BLaER1 (cell line): ENCODE data around the gene UBL5.

Experiments used
- H3K27ac ChIP-seq: shearing (Covaris generic); formaldehyde crosslinking; 2 replicates; pipeline ENCODE4 v1.8.1; 2022
- H3K27me3 ChIP-seq: shearing (Covaris generic); formaldehyde crosslinking; 2 replicates; pipeline ENCODE4 v1.8.1; 2022
- H3K36me3 ChIP-seq: shearing (Covaris generic); formaldehyde crosslinking; 2 replicates; pipeline ENCODE4 v1.8.1; 2022
- H3K4me1 ChIP-seq: shearing (Covaris generic); formaldehyde crosslinking; 2 replicates; pipeline ENCODE4 v1.8.1; 2022
- H3K4me2 ChIP-seq: shearing (Covaris generic); formaldehyde crosslinking; 2 replicates; pipeline ENCODE4 v1.8.1; 2022
- H3K4me3 ChIP-seq: shearing (Covaris generic); formaldehyde crosslinking; 2 replicates; pipeline ENCODE4 v1.8.1; 2022
- H3K9ac ChIP-seq: shearing (Covaris generic); formaldehyde crosslinking; 2 replicates; pipeline ENCODE4 v1.8.1; 2022
- H3K9me3 ChIP-seq: shearing (Covaris generic); formaldehyde crosslinking; 2 replicates; pipeline ENCODE4 v1.8.1; 2022
- H4K20me1 ChIP-seq: shearing (Covaris generic); formaldehyde crosslinking; 2 replicates; pipeline ENCODE4 v1.8.1; 2022
- Cebpa-rat ChIP-seq: shearing (Covaris generic); IDR thresholded peaks from 2 replicates; pipeline ENCODE4 v1.8.1; 2022

Gene UBL5

DNA sequence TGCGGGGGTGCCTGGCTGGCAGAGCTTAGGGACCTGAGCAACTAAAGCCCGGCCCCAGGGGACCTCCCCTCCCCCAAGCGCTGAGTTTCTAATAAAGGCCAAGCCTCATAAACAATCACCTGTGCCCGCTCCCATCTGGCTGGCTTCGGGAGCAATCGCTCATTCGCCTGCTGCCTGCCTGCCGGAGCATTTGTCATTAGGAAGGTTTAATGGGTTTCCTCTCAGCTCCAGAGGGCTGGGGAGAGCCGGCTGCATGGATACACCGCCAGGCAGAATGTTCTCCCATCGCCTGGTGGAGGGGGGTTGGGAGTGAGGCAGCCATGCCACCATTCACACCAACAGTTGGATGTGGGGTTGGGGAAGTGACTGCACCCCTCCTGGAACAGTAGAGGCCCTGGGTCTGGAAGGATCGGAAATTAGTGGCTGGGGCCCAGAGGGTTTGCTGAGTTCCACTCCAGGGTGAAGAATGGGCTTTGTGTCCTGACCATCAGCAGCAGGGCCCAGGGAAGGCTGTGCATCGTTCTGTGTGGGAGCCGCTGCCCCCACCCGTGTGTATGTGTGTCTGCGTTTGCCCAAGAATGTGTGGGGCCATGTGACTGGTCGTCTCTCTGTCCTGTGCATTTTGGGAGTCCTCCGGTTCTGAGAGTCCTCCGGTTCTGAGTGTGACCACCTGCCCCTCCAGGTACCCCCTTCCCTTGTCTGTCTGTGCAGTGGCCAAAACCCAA is 22.7 kb downstream of the UBL5 start:
- Histone ChIP-seq H3K9me3 (no peaks in the 10 kb centered on the region), H3K27ac (no peak overlapping the region), H3K4me3 (no peak overlapping the region), H3K27me3 (no peaks in the 10 kb centered on the region), H3K36me3 (peaks cover 73% of the 10 kb centered on the region), H3K9ac (no peak overlapping the region), H3K4me1 (no peaks in the 10 kb centered on the region), H3K4me2 (no peak overlapping the region), H4K20me1 (peaks cover 49% of the 10 kb centered on the region)
- no peak for TF ChIP-seq Cebpa-rat

- no peak for TF ChIP-seq Cebpa-rat
- Histone ChIP-seq H3K27me3 (no peaks in the 10 kb centered on the region), H4K20me1 (peaks cover 10% of the 10 kb centered on the region), H3K36me3 (peaks cover 46% of the 10 kb centered on the region), H3K4me2 (no peak overlapping the region), H3K4me3 (no peak overlapping the region), H3K9me3 (no peaks in the 10 kb centered on the region), H3K27ac (no peak overlapping the region), H3K4me1 (peaks cover 12% of the 10 kb centered on the region), H3K9ac (no peak overlapping the region)
These were observed 26.6 kb downstream of the UBL5 start for GRCh38 chr19:9854282-9854846.

GRCh38 chr19:9856609-9857008 is 28.9 kb downstream of the UBL5 start:
- Histone ChIP-seq H3K27me3 (no peaks in the 10 kb centered on the region), H3K9ac (no peak overlapping the region)
- no peak for TF ChIP-seq Cebpa-rat

GRCh38 chr19:9857076-9857721 is 29.5 kb downstream of the UBL5 start:
- H3K9ac ChIP-seq: no peak overlapping the region
- H3K4me1 ChIP-seq: peaks cover 12% of the 10 kb centered on the region
- TF ChIP-seq Cebpa-rat: no peak
- H3K4me2 ChIP-seq: no peak overlapping the region
- H4K20me1 ChIP-seq: no peaks in the 10 kb centered on the region
- H3K27me3 ChIP-seq: no peaks in the 10 kb centered on the region
- no peak overlapping the region for H3K4me3 ChIP-seq
- H3K36me3 ChIP-seq: peaks cover 27% of the 10 kb centered on the region; the same call in 1 of the 2 replicates
- no peaks in the 10 kb centered on the region for H3K9me3 ChIP-seq
- H3K27ac ChIP-seq: no peak overlapping the region

More at GRCh38 chr19:9856609-9857008, 28.9 kb downstream of the UBL5 start:
- H3K36me3 ChIP-seq: peaks cover 27% of the 10 kb centered on the region; the same call in 1 of the 2 replicates
- H3K4me2 ChIP-seq: no peak overlapping the region
- H3K9me3 ChIP-seq: no peaks in the 10 kb centered on the region
- H3K4me3 ChIP-seq: no peak overlapping the region
- H4K20me1 ChIP-seq: no peaks in the 10 kb centered on the region
- H3K4me1 ChIP-seq: peaks cover 12% of the 10 kb centered on the region
- no peak overlapping the region for H3K27ac ChIP-seq

DNA sequence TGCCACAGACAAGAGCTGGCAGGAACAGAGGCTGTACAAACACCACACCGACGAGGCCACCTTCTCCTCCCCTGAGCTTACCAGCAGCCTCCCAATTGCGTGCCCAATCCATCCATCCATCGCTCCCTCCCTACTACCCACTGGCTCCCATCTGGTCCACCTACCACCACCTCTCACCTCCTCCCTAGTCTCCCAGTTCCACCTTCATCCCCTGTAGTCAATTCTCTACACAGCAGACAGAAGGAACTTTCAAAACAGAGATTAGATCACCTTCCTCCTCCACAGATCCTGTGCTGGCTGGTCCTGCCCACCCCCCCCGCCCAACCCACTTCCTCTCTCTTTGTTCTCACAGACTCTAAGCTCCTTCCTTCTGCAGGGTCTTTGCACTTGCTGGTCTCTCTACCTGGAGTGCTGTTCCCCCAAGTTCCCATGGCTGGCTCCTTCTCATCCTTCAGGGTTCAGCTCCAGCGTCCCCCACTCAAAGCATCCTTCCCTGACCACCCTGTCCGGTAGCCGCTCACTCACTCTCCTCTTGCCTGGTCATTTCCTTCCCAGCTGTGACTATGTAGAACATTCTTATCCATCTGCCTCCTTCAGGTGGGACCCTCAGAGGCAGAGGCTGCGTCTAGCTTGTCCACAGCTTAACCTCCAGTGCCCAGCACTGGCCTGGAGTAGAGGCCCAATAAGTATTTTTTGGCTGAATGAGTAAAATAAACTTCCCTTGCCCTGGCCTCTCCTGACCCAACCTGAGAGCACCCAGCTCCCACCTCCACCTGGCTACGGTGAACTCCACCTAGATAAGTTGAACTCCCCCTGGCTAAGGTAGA is 30.4 kb downstream of the UBL5 start:
- Histone ChIP-seq H3K27ac (no peak overlapping the region), H3K4me3 (no peak overlapping the region), H3K9me3 (no peaks in the 10 kb centered on the region), H3K4me2 (peak overlapping the region; percentile 32), H3K9ac (no peak overlapping the region), H4K20me1 (no peaks in the 10 kb centered on the region), H3K36me3 (peaks cover 26% of the 10 kb centered on the region; the same call in 1 of the 2 replicates), H3K27me3 (no peaks in the 10 kb centered on the region), H3K4me1 (peaks cover 12% of the 10 kb centered on the region)
- TF ChIP-seq Cebpa-rat: no peak

- H3K4me2 ChIP-seq: peak overlapping the region; percentile 26; the same call in 1 of the 2 replicates
- H4K20me1 ChIP-seq: no peaks in the 10 kb centered on the region
- no peak overlapping the region for H3K4me3 ChIP-seq
- no peak overlapping the region for H3K9ac ChIP-seq
- peaks cover 12% of the 10 kb centered on the region for H3K4me1 ChIP-seq
- H3K9me3 ChIP-seq: no peaks in the 10 kb centered on the region
- no peak for TF ChIP-seq Cebpa-rat
- H3K36me3 ChIP-seq: peaks cover 22% of the 10 kb centered on the region; the same call in 1 of the 2 replicates
- no peak overlapping the region for H3K27ac ChIP-seq
- H3K27me3 ChIP-seq: no peaks in the 10 kb centered on the region
These were observed 31.0 kb downstream of the UBL5 start for GRCh38 chr19:9858766-9859165.

GRCh38 chr19:9860407-9860806 is 32.7 kb downstream of the UBL5 start:
- no peaks in the 10 kb centered on the region for H3K9me3 ChIP-seq
- no peak overlapping the region for H3K9ac ChIP-seq
- H3K27me3 ChIP-seq: no peaks in the 10 kb centered on the region
- H3K4me3 ChIP-seq: no peak overlapping the region
- no peak overlapping the region for H3K27ac ChIP-seq
- no peak for TF ChIP-seq Cebpa-rat
- no peak overlapping the region for H3K4me2 ChIP-seq
- peaks cover 12% of the 10 kb centered on the region; the same call in 1 of the 2 replicates for H3K36me3 ChIP-seq
- no peaks in the 10 kb centered on the region for H4K20me1 ChIP-seq
- H3K4me1 ChIP-seq: peaks cover 12% of the 10 kb centered on the region

DNA sequence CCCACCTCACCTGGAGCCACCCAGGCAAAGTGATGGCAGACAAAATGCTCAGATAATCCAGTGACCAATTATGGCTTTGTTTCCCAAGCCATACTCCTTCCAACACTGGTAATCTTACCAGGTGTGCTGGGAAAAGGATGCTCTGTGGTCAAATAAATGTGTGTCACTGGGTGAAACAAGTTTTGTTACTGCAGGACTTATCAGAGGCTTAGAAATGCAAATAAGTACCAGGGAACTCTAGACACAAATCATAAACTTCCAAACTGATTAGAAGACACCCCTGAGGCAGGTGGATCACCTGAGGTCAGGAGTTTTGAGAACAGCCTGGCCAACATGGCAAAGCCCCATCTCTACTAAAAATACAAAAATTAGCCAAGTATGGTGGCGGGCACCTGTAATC is 33.8 kb downstream of the UBL5 start:
- Histone ChIP-seq H3K4me3 (no peak overlapping the region), H3K4me1 (peaks cover 21% of the 10 kb centered on the region), H3K9ac (no peak overlapping the region), H3K36me3 (peaks cover 10% of the 10 kb centered on the region; the same call in 1 of the 2 replicates), H3K4me2 (no peak overlapping the region), H4K20me1 (no peaks in the 10 kb centered on the region), H3K27ac (no peak overlapping the region), H3K27me3 (no peaks in the 10 kb centered on the region), H3K9me3 (no peaks in the 10 kb centered on the region)
- no peak for TF ChIP-seq Cebpa-rat

- no peak for TF ChIP-seq Cebpa-rat
- H3K9ac ChIP-seq: no peak overlapping the region
These were observed 35.2 kb downstream of the UBL5 start for GRCh38 chr19:9862938-9863337.

More at GRCh38 chr19:9862938-9863337, 35.2 kb downstream of the UBL5 start:
- no peak overlapping the region for H3K4me3 ChIP-seq
- no peak overlapping the region for H3K27ac ChIP-seq
- no peak overlapping the region for H3K4me2 ChIP-seq
- no peaks in the 10 kb centered on the region for H3K27me3 ChIP-seq
- H3K9me3 ChIP-seq: no peaks in the 10 kb centered on the region
- no peaks in the 10 kb centered on the region for H3K36me3 ChIP-seq
- H4K20me1 ChIP-seq: no peaks in the 10 kb centered on the region
- peaks cover 19% of the 10 kb centered on the region for H3K4me1 ChIP-seq
